BE2C (cell line): ENCODE results near the gene TNNI2. TPM values are rescaled to one million over a fixed set of nuclear protein-coding genes. Genes with fewer than 3 reads are reported as not detected.

ENCODE experiments used
- DNase-seq: peaks from one replicate; pipeline ENCODE4 v3.0.0-alpha.2; 2020
- H3K27me3 ChIP-seq: fragments of 250-450 bp; sonication (Bioruptor Pico); 2 replicates; pipeline ENCODE4 v1.5.1; 2020; ENCODE audit warnings: mild to moderate bottlenecking
- H3K36me3 ChIP-seq: fragments of 250-450 bp; sonication (Bioruptor Pico); 2 replicates; pipeline ENCODE4 v1.5.1; 2020; ENCODE audit warnings: mild to moderate bottlenecking
- H3K4me1 ChIP-seq: fragments of 250-450 bp; sonication (Bioruptor Pico); 2 replicates; pipeline ENCODE4 v1.5.1; 2020
- H3K4me3 ChIP-seq: 2 replicates; pipeline ENCODE4 v1.5.1; 2011; ENCODE audit warnings: low read depth, low read length
- H3K9me3 ChIP-seq: fragments of 250-450 bp; sonication (Bioruptor Pico); 2 replicates; pipeline ENCODE4 v1.5.1; 2020
- CTCF ChIP-seq: IDR thresholded peaks from 2 replicates; pipeline ENCODE4 v1.5.1; 2012; ENCODE audit warnings: mild to moderate bottlenecking, low read depth, low read length
- polyA plus RNA-seq: library from polyadenylated mRNA; unstranded; fragments of >200 nt; gene quantifications from one replicate; pipeline ENCODE4 v1.2.1, GENCODE V29; 2012; ENCODE audit warnings: low read depth, missing spikeins; ENCODE audit not compliant: insufficient read length, insufficient read depth

TNNI2 gene
- 0.66 TPM for polyA plus RNA-seq

DNA sequence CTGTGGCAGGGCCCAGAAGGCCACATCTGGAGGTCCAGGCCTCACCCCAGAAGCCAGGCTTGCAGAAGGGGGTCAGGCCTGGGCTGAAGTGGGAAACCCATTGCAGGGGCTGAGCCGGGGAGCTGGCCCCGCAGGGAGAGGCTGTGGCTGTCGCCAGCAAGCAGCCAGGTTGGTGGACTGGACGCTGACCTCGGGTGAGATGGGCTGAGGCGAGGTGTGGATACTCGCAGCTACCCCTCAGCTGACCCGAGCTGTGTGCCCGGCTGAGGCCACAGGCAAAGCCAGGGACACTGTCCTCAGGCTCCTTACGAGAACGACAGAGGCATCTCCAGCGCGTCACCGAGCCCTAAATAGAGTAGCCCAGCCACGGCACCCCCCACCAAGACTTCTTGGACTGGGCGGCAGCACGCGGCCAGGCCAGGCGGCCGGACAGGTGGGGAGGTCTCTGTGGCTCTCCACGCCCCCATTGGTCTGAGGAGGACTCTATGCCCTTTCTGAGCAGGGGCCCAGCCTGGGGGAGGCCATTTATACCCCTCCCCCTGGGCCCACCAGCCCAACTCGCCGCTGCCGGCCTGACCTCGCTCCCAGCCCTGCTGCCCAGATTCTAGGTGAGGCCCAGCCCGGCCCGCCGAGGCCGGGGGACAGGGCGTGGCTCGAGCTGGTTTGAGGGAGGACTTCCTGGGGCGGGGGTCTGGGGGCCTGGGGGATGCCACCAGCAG is at the start of gene TNNI2:
Gene TNNI2 (plus strand): TSS at position 556 of the 719 bp plus-strand sequence. CDS start 716 bp downstream, outside the sequence.
- Histone ChIP-seq H3K9me3 (no peaks in the 10 kb centered on the region), H3K4me3 (no peak within 1 kb of the TSS), H3K36me3 (no peaks in the 10 kb centered on the region), H3K27me3 (no peaks in the 10 kb centered on the region), H3K4me1 (no peaks in the 10 kb centered on the region; the same call in 1 of the 2 replicates)
- no peak for TF ChIP-seq CTCF
- DNase-seq = no peak

DNA sequence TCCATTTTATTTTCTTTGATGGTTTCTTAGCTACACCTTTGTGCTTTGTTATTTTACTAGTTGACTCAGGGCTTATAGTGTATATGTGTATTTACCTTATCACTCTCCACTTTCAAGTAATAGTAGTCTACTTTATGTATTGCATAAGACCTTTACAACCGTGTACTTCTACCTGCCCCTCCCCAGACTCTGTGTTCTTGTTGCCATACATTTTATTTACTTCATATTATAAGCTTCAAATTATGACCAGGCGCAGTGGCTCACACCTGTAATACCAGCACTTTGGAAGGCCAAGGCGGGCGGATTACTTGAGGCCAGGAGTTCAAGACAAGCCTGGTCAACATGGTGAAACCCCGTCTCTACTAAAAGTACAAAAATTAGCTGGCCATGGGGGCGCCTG is 46.9 kb upstream of the TNNI2 start:
- peaks cover 4% of the 10 kb centered on the region; the same call in 1 of the 2 replicates for H3K27me3 ChIP-seq
- no peak overlapping the region for H3K4me3 ChIP-seq
- no peaks in the 10 kb centered on the region for H3K9me3 ChIP-seq
- no peak for DNase-seq
- no peak for TF ChIP-seq CTCF
- H3K4me1 ChIP-seq = no peaks in the 10 kb centered on the region
- no peaks in the 10 kb centered on the region for H3K36me3 ChIP-seq

DNA sequence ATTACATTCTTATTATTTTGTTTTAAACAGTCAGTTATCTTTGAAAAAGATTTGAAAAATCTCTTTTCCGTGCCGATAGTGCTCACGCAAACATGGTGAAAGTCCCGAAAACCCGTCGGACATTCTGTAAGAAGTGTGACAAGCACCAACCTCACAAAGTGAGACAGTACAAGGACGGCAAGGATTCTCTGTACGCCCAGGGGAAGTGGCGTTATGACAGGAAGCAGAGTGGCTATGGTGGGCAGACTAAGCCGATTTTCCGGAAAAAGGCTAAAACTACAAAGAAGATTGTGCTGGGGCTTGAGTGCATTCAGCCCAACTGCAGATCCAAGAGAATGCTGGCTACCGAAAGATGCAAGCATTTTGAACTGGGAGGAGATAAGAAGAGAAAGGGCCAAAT is 46.3 kb upstream of the TNNI2 start:
- H3K36me3 ChIP-seq = no peaks in the 10 kb centered on the region
- no peaks in the 10 kb centered on the region for H3K9me3 ChIP-seq
- TF ChIP-seq CTCF = no peak
- no peaks in the 10 kb centered on the region for H3K4me1 ChIP-seq
- no peak for DNase-seq
- peaks cover 4% of the 10 kb centered on the region; the same call in 1 of the 2 replicates for H3K27me3 ChIP-seq
- H3K4me3 ChIP-seq = no peak overlapping the region

DNA sequence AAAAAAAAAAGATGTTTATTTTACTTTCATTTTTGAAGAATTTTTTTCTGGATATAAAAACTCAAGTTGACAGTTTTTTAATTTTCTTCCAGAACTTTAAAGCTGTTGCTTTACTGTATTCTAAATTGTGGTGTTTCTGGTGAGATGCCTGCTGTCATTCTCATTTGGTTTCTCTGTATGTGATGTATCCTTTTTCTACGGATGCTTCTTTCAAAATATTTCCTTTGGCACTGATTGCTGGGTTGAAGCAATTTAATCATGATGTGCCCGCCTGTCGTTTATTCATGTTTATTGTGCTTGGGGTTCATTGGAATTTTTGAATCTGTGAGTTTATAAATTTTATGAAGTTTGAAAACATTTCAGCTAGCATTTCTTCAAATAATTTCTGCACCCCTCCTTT is 45.7 kb upstream of the TNNI2 start:
- no peak for TF ChIP-seq CTCF
- DNase-seq = no peak
- Histone ChIP-seq H3K36me3 (no peaks in the 10 kb centered on the region), H3K9me3 (no peaks in the 10 kb centered on the region), H3K4me1 (no peaks in the 10 kb centered on the region), H3K27me3 (peaks cover 4% of the 10 kb centered on the region; the same call in 1 of the 2 replicates), H3K4me3 (no peak overlapping the region)

DNA sequence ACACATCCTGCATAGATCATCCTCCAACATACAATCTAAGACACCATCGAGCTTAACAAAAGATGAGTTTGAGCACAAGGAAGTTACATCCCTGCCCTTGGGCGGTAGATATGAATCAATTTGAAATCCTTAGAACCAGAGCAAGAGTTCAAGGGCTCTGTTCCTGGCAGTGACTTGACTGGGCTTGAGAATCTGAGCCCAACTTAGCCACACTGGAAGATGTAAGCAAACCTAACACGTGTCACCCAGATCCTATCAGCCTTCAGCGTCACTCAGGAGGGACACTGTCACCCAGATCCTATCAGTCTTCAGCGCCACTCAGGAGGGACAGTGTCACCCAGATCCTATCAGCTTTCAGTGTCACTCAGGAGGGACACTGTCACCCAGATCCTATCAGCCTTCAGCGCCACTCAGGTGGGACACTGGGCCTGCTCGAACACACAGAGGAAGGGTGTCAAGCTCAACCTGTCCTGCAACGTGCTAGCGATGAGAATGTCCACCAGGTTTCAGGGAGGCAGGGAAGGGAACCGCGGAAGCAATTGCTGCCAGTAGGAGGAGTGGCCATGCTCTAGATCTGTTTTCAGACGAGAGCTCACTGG is 42.3 kb upstream of the TNNI2 start:
- no peak for TF ChIP-seq CTCF
- no peak for DNase-seq
- no peaks in the 10 kb centered on the region for H3K36me3 ChIP-seq

More for the DNA sequence above, 42.3 kb upstream of the TNNI2 start:
- Histone ChIP-seq H3K27me3 (peaks cover 4% of the 10 kb centered on the region; the same call in 1 of the 2 replicates), H3K4me3 (no peak overlapping the region), H3K4me1 (no peaks in the 10 kb centered on the region), H3K9me3 (no peaks in the 10 kb centered on the region)
